Cardiac septum (tissue), 1 donor: Measurements from ENCODE around the gene HNF1A. TPM values are rescaled to one million over a fixed set of nuclear protein-coding genes. Genes with fewer than 3 reads are reported as not detected.
"Not testable (repeated sequence)": the region's sequence is repeated elsewhere in the genome, so short reads cannot be mapped to it uniquely, and the experiment has no call there.

Experiments
- DNase-seq: peaks from one replicate; pipeline ENCODE4 v3.0.0-alpha.2; 2020; ENCODE audit warnings: low spot score
- intact Hi-C: fragments of 100-400 bp; cut with DNase I; formaldehyde crosslinking; loops from one replicate; pipeline ENCODE4 v1.14.0; 2022
- long read RNA-seq: library from polyadenylated mRNA; unstranded; transcript quantifications from one replicate; pipeline ENCODE4 v2.0.0, GENCODE V29; 2021
- total RNA-seq: library from RNA; stranded (reverse); fragmentation: NEBNext Ultra II Directional; extraction: Animal tissue kit (Norgen Biotek cat#: 25700); gene quantifications from one replicate; pipeline ENCODE4 v1.2.1, GENCODE V29; 2021
- donor health status: DM: no; HTN: no; CAD: no.

Gene HNF1A
- total RNA-seq: not detected
- long read RNA-seq: 0 reads

GRCh38 chr12:120978296-120979219, at the start of gene HNF1A:
Gene HNF1A, plus strand, starts transcription at chr12:120978543. Its CDS starts 226 bp downstream, at chr12:120978769.
- no peak for DNase-seq
- intact Hi-C loops: no loop called here

GRCh38 chr12:120928864-120929652, 49.3 kb upstream of the HNF1A start:
- intact Hi-C loops: no loop called here
- DNase-seq: no peak

GRCh38 chr12:120930032-120930431, 48.3 kb upstream of the HNF1A start:
- intact Hi-C loops: no loop called here
- DNase-seq: no peak

- intact Hi-C loops: no loop called here
- no peak for DNase-seq
These were observed 46.3 kb upstream of the HNF1A start for GRCh38 chr12:120932058-120932457.

- intact Hi-C loops: no loop called here
These were observed 45.3 kb upstream of the HNF1A start for GRCh38 chr12:120932956-120933526.

GRCh38 chr12:120933786-120934185, 44.6 kb upstream of the HNF1A start:
- intact Hi-C loops: no loop called here
- DNase-seq: no peak

More at GRCh38 chr12:120932956-120933526, 45.3 kb upstream of the HNF1A start:
- no peak for DNase-seq

GRCh38 chr12:120936197-120936596, 42.1 kb upstream of the HNF1A start:
- DNase-seq: no peak
- intact Hi-C loops: no loop called here

GRCh38 chr12:120938496-120938895, 39.8 kb upstream of the HNF1A start:
- intact Hi-C loops: no loop called here
- DNase-seq: no peak

- intact Hi-C loops: no loop called here
- no peak for DNase-seq
These were observed 38.8 kb upstream of the HNF1A start for GRCh38 chr12:120939523-120939922.

- intact Hi-C loops: no loop called here
- no peak for DNase-seq
These were observed 38.3 kb upstream of the HNF1A start for GRCh38 chr12:120940006-120940405.

- DNase-seq: no peak
- intact Hi-C loops: no loop called here
These were observed 37.5 kb upstream of the HNF1A start for GRCh38 chr12:120940799-120941198.

GRCh38 chr12:120941412-120941811, 36.9 kb upstream of the HNF1A start:
- DNase-seq: no peak

GRCh38 chr12:120941846-120942405, 36.4 kb upstream of the HNF1A start:
- no peak for DNase-seq
- intact Hi-C loops: no loop called here

More at GRCh38 chr12:120941412-120941811, 36.9 kb upstream of the HNF1A start:
- intact Hi-C loops: no loop called here

- intact Hi-C loops: no loop called here
- no peak for DNase-seq
These were observed 34.9 kb upstream of the HNF1A start for GRCh38 chr12:120943482-120943881.

GRCh38 chr12:120944645-120945217, 33.6 kb upstream of the HNF1A start:
- intact Hi-C loops: no loop called here
- no peak for DNase-seq

GRCh38 chr12:120945516-120945915, 32.8 kb upstream of the HNF1A start:
- intact Hi-C loops, DNase-seq: not testable (repeated sequence)

GRCh38 chr12:120950260-120950799, 28.0 kb upstream of the HNF1A start:
- intact Hi-C loops, DNase-seq: not testable (repeated sequence)

- no peak for DNase-seq
- intact Hi-C loops: no loop called here
These were observed 27.5 kb upstream of the HNF1A start for GRCh38 chr12:120950807-120951206.

GRCh38 chr12:120955232-120955631, 23.1 kb upstream of the HNF1A start:
- intact Hi-C loops: no loop called here
- DNase-seq: no peak
